Adrenal gland (tissue), 19 donors: Measurements from ENCODE around the gene KLF4. TPM values are rescaled to one million over a fixed set of nuclear protein-coding genes. Genes with fewer than 3 reads are reported as not detected.

Experiments used
- DNase-seq, 7 donors: peaks; one replicate each; pipeline ENCODE4 v3.0.0-alpha.2; 2019 to 2020
- H3K27ac ChIP-seq, 5 donors: fragments of 200-600 bp; sonication (generic) in 4 of 5; 1 replicate in 3 of 5; 2 replicates in 2 of 5; pipeline versions ENCODE4 v1.5.1 to v1.8.0; 2016 to 2020; ENCODE audit warnings: mild to moderate bottlenecking in 1 of 5
- H3K27me3 ChIP-seq: fragments of 200-600 bp; 2 replicates; pipeline ENCODE4 v1.8.0; 2021
- H3K36me3 ChIP-seq, 2 donors: fragments of 200-600 bp; replicated peaks in 1 of 2; 1 replicate in 1 of 2; 2 replicates in 1 of 2; pipeline versions ENCODE4 v1.5.1 to v1.8.0; 2018 to 2022
- H3K4me1 ChIP-seq, 2 donors: fragments of 200-600 bp; replicated peaks in 1 of 2; 1 replicate in 1 of 2; 2 replicates in 1 of 2; pipeline versions ENCODE4 v1.5.1 to v1.8.0; 2018 to 2021
- H3K4me3 ChIP-seq, 4 donors: fragments of 200-600 bp; sonication (generic) in 3 of 4; one replicate each; pipeline ENCODE4 v1.5.1; 2016 to 2018
- H3K9me3 ChIP-seq, 3 donors: fragments of 200-600 bp; sonication (generic) in 1 of 3; replicated peaks in 1 of 3; 1 replicate in 2 of 3; 2 replicates in 1 of 3; pipeline versions ENCODE4 v1.5.1 to v1.8.0; 2016 to 2021
- POLR2A ChIP-seq, 2 donors: fragments of 450-650 bp; IDR thresholded peaks; one replicate each; pipeline ENCODE4 v1.6.1; 2017; ENCODE audit warnings: antibody characterized with exemption in 2 of 2, mild to moderate bottlenecking in 2 of 2, moderate library complexity in 1 of 2
- WGBS, 4 donors: extraction: QIAGEN DNeasy Blood & Tissue Kit in 2 of 4; methylation state at CpG; one replicate each; pipeline versions ENCODE4 v1.1.5 to v1.1.7; 2013 to 2017; 5-methylcytosine and 5-hydroxymethylcytosine counted together
- intact Hi-C, 2 donors: fragments of 100-400 bp; cut with DNase I; formaldehyde crosslinking; loops; one replicate each; pipeline versions ENCODE4 v1.14.1 to v1.15.0; 2022 to 2023
- long read RNA-seq, 10 donors: library from polyadenylated mRNA in 3 of 10; unstranded in 2 of 10; stranded (forward) in 1 of 10; transcript quantifications; one replicate each; pipeline ENCODE4 v2.0.0 and lab custom pipeline, GENCODE V29; 2021 to 2026
- polyA plus RNA-seq, 3 donors: library from polyadenylated mRNA; stranded (reverse); fragments of 200-250 nt in 2 of 3; fragments of 350-450 nt in 1 of 3; fragmentation: Illumina TruSeq in 1 of 3; extraction: RNeasy Lipid Tissue Mini Kit (QIAGEN cat#74804) in 1 of 3; gene quantifications; one replicate each; pipeline ENCODE4 v1.2.3, GENCODE V29; 2013 to 2014
- total RNA-seq, 9 donors: library from RNA; depleted of rRNA in 4 of 9; stranded (reverse); fragments of >200 nt in 4 of 9; fragments of 120-200 nt in 1 of 9; fragmentation: NEBNext Ultra II Directional in 1 of 9; extraction: Animal tissue kit (Norgen Biotek cat#: 25700) in 1 of 9; gene quantifications; one replicate each; pipeline versions ENCODE4 v1.1.0 to v1.2.4, GENCODE V29; 2013 to 2023
- TF ChIP-seq, protein P1 (sequence below), 6 experiments: fragments of 450-650 bp in 4 of 6; fragments of 200-600 bp in 2 of 6; sonication (generic) in 1 of 6; IDR thresholded peaks; 1 replicate in 5 of 6; 2 replicates in 1 of 6; pipeline versions ENCODE4 v1.5.1 to v1.8.0; 2016 to 2021; ENCODE audit warnings: antibody characterized with exemption in 6 of 6, mild to moderate bottlenecking in 2 of 6, moderate library complexity in 1 of 6
- donor health status: healthy with polysubstance abuse.
- donor health status: Bipolar disorder and iron deficiency.
- donor health status: DM: yes; HTN: yes; CAD: no.
- donor health status: DM: no; HTN: no; CAD: no.
- donor health status: DM: no; HTN: no; CAD: no.
- donor health status: DM: yes; HTN: yes; CAD: no.

Gene KLF4
- 10 to 100 TPM in 7 of 9 donors, 1 to 10 TPM in 2; 3.3 to 58.3 (median 16.4) TPM for total RNA-seq
- polyA plus RNA-seq = 10 to 100 TPM in 1 of 3 donors, 1 to 10 TPM in 2; 6.9 to 14.2 (median 8.7) TPM
- long read RNA-seq, donor 1, partial matches to known transcripts = 0 of 5 reads
- long read RNA-seq, donor 1, other reads (novel, unspliced or antisense) = 0 of 5 reads
- long read RNA-seq, donor 2, transcript KLF4-201 (5 exons, 2,813 nt) = major isoform, 17 of 50 reads
- long read RNA-seq, donor 2, partial matches to known transcripts = 30 of 50 reads
- long read RNA-seq, donor 2, other reads (novel, unspliced or antisense) = 0 of 50 reads
- long read RNA-seq, donor 3 = 0 reads
- long read RNA-seq, donor 4, partial matches to known transcripts = 1 of 1 reads
- long read RNA-seq, donor 4, other reads (novel, unspliced or antisense) = 0 of 1 reads
- long read RNA-seq, donor 5, transcript KLF4-201 (5 exons, 2,813 nt) = major isoform, 23 of 32 reads
- long read RNA-seq, donor 5, transcript KLF4-205 (3 exons, 2,393 nt) = minor isoform, 5 of 32 reads
- long read RNA-seq, donor 5, partial matches to known transcripts = 1 of 32 reads
- long read RNA-seq, donor 5, other reads (novel, unspliced or antisense) = 2 of 32 reads
- long read RNA-seq, donor 6 = 0 reads
- long read RNA-seq, donor 7, partial matches to known transcripts = 0 of 1 reads
- long read RNA-seq, donor 7, other reads (novel, unspliced or antisense) = 0 of 1 reads
- long read RNA-seq, donor 8, transcript KLF4-201 (5 exons, 2,813 nt) = major isoform, 7 of 17 reads
- long read RNA-seq, donor 8, partial matches to known transcripts = 6 of 17 reads
- long read RNA-seq, donor 8, other reads (novel, unspliced or antisense) = 0 of 17 reads
- long read RNA-seq, donor 9 = 0 reads
- long read RNA-seq, donor 10, partial matches to known transcripts = 0 of 2 reads
- long read RNA-seq, donor 10, other reads (novel, unspliced or antisense) = 0 of 2 reads

DNA sequence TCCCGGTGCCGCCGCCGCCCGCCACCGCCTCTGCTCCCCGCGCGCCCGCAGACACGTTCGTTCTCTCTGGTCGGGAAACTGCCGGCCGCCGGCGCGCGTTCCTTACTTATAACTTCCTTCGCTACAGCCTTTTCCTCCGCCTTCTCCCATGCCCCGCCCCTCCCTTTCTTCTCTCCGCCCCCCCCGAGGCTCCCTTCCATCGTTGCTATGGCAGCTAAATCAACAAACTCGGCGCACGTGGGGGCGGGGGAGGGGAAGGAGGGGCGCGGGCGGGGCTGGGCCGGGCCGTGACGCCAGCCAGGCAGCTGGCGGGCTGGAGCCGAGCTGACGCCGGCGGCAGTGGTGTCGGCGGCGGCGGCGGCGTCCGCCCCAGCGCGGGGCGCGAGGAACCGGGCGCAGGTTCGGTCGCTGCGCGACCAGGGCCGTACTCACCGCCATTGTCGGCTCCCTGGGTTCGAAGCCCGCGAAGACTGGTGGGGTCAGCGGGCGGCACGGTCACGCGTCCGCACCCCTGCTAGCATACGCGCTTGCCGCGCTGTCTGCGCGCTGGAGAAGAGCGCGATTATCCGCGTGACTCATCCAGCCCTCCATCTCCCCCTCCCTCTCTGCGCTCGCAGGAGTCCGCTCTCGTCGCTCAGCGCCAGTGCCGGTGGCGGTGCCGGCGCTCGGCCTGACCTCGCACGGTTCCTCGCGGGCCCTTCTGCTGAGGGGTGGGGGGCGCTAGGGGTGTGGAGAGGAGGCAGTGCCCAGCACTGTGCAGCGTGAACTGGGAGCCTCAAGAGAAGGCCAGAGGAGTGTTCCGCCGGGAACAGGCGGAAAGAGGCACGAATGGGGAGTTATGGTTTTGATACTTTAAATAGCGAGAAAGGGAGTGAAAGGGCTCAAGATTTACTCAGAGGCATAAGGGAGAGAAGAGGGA is at the start of gene KLF4:
Gene KLF4, minus strand, starts transcription at position 83 of the 919 bp plus-strand sequence. CDS start 597 bp downstream, outside the sequence.
- H3K4me1 ChIP-seq = peaks cover 9 to 34% of the 10 kb centered on the region in 2 donors
- H3K4me3 ChIP-seq = peak within 1 kb of the TSS in 3 of 4 donors; percentile 26 to 84 (median 46)
- 0 to 1% (median 0%) methylated on average over 23 to 101 of the region's 101 CpGs for WGBS, 4 donors
- no peaks in the 10 kb centered on the region for H3K9me3 ChIP-seq
- TF ChIP-seq, protein P1, sequence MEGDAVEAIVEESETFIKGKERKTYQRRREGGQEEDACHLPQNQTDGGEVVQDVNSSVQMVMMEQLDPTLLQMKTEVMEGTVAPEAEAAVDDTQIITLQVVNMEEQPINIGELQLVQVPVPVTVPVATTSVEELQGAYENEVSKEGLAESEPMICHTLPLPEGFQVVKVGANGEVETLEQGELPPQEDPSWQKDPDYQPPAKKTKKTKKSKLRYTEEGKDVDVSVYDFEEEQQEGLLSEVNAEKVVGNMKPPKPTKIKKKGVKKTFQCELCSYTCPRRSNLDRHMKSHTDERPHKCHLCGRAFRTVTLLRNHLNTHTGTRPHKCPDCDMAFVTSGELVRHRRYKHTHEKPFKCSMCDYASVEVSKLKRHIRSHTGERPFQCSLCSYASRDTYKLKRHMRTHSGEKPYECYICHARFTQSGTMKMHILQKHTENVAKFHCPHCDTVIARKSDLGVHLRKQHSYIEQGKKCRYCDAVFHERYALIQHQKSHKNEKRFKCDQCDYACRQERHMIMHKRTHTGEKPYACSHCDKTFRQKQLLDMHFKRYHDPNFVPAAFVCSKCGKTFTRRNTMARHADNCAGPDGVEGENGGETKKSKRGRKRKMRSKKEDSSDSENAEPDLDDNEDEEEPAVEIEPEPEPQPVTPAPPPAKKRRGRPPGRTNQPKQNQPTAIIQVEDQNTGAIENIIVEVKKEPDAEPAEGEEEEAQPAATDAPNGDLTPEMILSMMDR (IDR thresholded peaks at IDR 0.05) = peak in 1 of 6 experiments; percentile 15
- TF ChIP-seq POLR2A (IDR thresholded peaks at IDR 0.05) = peak; percentile 69 to 91
- DNase-seq = peak; percentile 92 to 96 (median 94)
- intact Hi-C loops = loop anchor here (5.0 to 10.0 kb wide), 6 partner anchors 142 to 1077 kb away; no protein-coding TSS in a partner anchor
- H3K27ac ChIP-seq = peak within 1 kb of the TSS; percentile 61 to 97 (median 86)
- H3K27me3 ChIP-seq = no peaks in the 10 kb centered on the region
- H3K36me3 ChIP-seq = no peaks in the 10 kb centered on the region

DNA sequence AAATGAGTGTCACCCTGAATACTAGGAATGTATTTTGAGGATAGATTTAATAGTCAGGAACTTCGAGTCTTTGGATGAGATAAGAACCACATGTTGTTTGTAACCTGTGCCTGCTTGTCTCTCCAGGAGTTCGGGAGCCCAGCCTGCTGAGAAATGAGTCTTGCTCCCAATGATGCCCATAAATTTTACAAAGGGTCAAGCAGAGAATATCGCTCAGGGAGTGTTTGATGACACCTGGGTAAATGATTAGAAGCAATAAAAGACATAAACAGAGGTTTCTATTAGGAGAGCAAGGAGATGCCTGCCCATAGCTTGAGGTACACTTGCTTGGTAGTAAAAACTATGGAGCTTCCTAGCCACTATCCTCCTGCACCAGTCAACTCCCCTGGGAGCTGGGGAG is 46.9 kb upstream of the KLF4 start:
- TF ChIP-seq POLR2A (IDR thresholded peaks at IDR 0.05) = no peak
- TF ChIP-seq, protein P1 (IDR thresholded peaks at IDR 0.05) = no peak
- DNase-seq = no peak
- H3K27ac ChIP-seq = no peak overlapping the region
- H3K9me3 ChIP-seq = no peaks in the 10 kb centered on the region
- H3K36me3 ChIP-seq = no peaks in the 10 kb centered on the region
- H3K4me3 ChIP-seq = no peak overlapping the region
- intact Hi-C loops = no loop called here
- H3K4me1 ChIP-seq = no peaks in the 10 kb centered on the region
- WGBS, 4 donors = 60 to 68% (median 63%) methylated on average over 3 of the region's 3 CpGs
- H3K27me3 ChIP-seq = no peaks in the 10 kb centered on the region

DNA sequence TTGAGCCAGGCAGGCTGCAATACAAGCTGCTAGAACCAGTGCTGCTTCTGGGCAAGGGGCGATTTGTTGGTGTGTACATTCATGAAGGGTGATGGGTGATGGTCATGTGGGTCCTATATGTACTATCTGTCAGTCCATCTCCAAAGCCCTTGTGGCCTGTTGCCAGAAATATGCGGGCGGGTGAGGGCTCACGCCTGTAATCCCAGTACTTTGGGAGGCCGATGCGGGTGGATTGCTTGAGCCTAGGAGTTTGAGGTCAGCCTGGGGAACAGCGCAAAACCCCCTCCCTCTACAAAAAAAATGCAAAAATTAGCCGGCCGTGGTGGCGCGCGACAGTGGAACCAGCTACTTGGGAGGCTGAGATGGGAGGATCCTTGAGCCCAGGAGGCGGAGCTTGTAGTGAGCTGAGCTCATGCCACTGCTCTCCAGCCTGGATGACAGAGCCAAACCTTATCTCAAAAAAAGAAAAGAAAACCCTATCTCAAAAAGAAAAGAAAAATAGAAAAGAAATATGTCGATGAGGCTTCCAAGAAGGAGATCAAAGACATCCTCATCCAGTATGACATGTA is 45.0 kb upstream of the KLF4 start:
- Histone ChIP-seq H3K4me1 (no peaks in the 10 kb centered on the region), H3K27me3 (no peaks in the 10 kb centered on the region), H3K36me3 (no peaks in the 10 kb centered on the region), H3K4me3 (no peak overlapping the region), H3K9me3 (no peaks in the 10 kb centered on the region), H3K27ac (no peak overlapping the region)
- DNase-seq = no peak
- intact Hi-C loops = no loop called here
- 92 to 96% (median 94%) methylated on average over 11 to 14 of the region's 14 CpGs for WGBS, 4 donors
- TF ChIP-seq, protein P1 (IDR thresholded peaks at IDR 0.05) = no peak
- no peak for TF ChIP-seq POLR2A (IDR thresholded peaks at IDR 0.05)
